HEK293 (cell line): ENCODE measurements around the gene SLC39A13.

ENCODE experiments used
- AEBP2 ChIP-seq: fragments of 450-650 bp; formaldehyde crosslinking; IDR thresholded peaks from 2 replicates; pipeline ENCODE4 v1.5.1; 2016; ENCODE audit warnings: missing biosample characterization, missing genetic modification characterization, borderline replicate concordance
- HOXC10 ChIP-seq: sonication (generic); formaldehyde crosslinking; IDR thresholded peaks from 2 replicates; pipeline ENCODE4 v1.8.1; 2023; ENCODE audit warnings: mild to moderate bottlenecking, missing genetic modification reagents
- HOXD13 ChIP-seq: sonication (generic); formaldehyde crosslinking; IDR thresholded peaks from 2 replicates; pipeline ENCODE4 v1.8.0; 2022; ENCODE audit warnings: missing genetic modification reagents, borderline replicate concordance
- KLF17 ChIP-seq: fragments of 450-650 bp; formaldehyde crosslinking; IDR thresholded peaks from 2 replicates; pipeline ENCODE4 v1.5.1; 2016; ENCODE audit warnings: missing biosample characterization, missing genetic modification characterization
- KLF7 ChIP-seq: fragments of 450-650 bp; formaldehyde crosslinking; IDR thresholded peaks from 2 replicates; pipeline ENCODE4 v1.5.1; 2016; ENCODE audit warnings: missing biosample characterization, missing genetic modification characterization, borderline replicate concordance
- PATZ1 ChIP-seq: fragments of 450-650 bp; formaldehyde crosslinking; IDR thresholded peaks from 2 replicates; pipeline ENCODE4 v1.5.1; 2016; ENCODE audit warnings: missing biosample characterization, missing genetic modification characterization
- PRDM10 ChIP-seq: fragments of 450-650 bp; formaldehyde crosslinking; IDR thresholded peaks from 2 replicates; pipeline ENCODE4 v1.5.1; 2016; ENCODE audit warnings: missing biosample characterization, missing genetic modification characterization
- REPIN1 ChIP-seq: fragments of 450-650 bp; formaldehyde crosslinking; IDR thresholded peaks from 2 replicates; pipeline ENCODE4 v1.5.1; 2017; ENCODE audit warnings: missing biosample characterization, missing genetic modification characterization, low read depth
- SALL2 ChIP-seq: fragments of 450-650 bp; formaldehyde crosslinking; IDR thresholded peaks from 2 replicates; pipeline ENCODE4 v1.5.0; 2017; ENCODE audit warnings: missing biosample characterization, mild to moderate bottlenecking, missing genetic modification characterization, borderline replicate concordance
- SCRT1 ChIP-seq: fragments of 450-650 bp; formaldehyde crosslinking; IDR thresholded peaks from 2 replicates; pipeline ENCODE4 v1.5.1; 2016; ENCODE audit warnings: missing biosample characterization, missing genetic modification characterization, borderline replicate concordance
- SCRT2 ChIP-seq: fragments of 450-650 bp; formaldehyde crosslinking; IDR thresholded peaks from 2 replicates; pipeline ENCODE4 v1.5.1; 2016; ENCODE audit warnings: missing biosample characterization, missing genetic modification characterization
- SP7 ChIP-seq: fragments of 450-650 bp; formaldehyde crosslinking; IDR thresholded peaks from 2 replicates; pipeline ENCODE4 v1.5.1; 2016; ENCODE audit warnings: missing biosample characterization, missing genetic modification characterization
- ZBTB11 ChIP-seq: fragments of 450-650 bp; formaldehyde crosslinking; conservative IDR thresholded peaks from 2 replicates; pipeline ENCODE4 v1.5.1; 2016; ENCODE audit warnings: low read depth, missing biosample characterization, missing genetic modification characterization
- ZBTB17 ChIP-seq: fragments of 450-650 bp; formaldehyde crosslinking; IDR thresholded peaks from 2 replicates; pipeline ENCODE4 v1.5.1; 2016; ENCODE audit warnings: missing biosample characterization, missing genetic modification characterization
- ZBTB6 ChIP-seq: fragments of 450-650 bp; formaldehyde crosslinking; IDR thresholded peaks from 2 replicates; pipeline ENCODE4 v1.5.1; 2017; ENCODE audit warnings: missing biosample characterization, missing genetic modification characterization
- ZNF133 ChIP-seq: fragments of 450-650 bp; formaldehyde crosslinking; IDR thresholded peaks from 2 replicates; pipeline ENCODE4 v1.5.1; 2016; ENCODE audit warnings: missing biosample characterization, missing genetic modification characterization
- ZNF174 ChIP-seq: fragments of 450-650 bp; formaldehyde crosslinking; IDR thresholded peaks from 2 replicates; pipeline ENCODE4 v1.5.0; 2017; ENCODE audit warnings: missing biosample characterization, mild to moderate bottlenecking, missing genetic modification characterization
- ZNF354C ChIP-seq: fragments of 450-650 bp; formaldehyde crosslinking; IDR thresholded peaks from 2 replicates; pipeline ENCODE4 v1.5.1; 2016; ENCODE audit warnings: missing biosample characterization, missing genetic modification characterization, low read depth, borderline replicate concordance
- ZNF362 ChIP-seq: fragments of 450-650 bp; formaldehyde crosslinking; IDR thresholded peaks from 2 replicates; pipeline ENCODE4 v1.5.1; 2016; ENCODE audit warnings: missing biosample characterization, missing genetic modification characterization
- ZNF404 ChIP-seq: fragments of 450-650 bp; formaldehyde crosslinking; IDR thresholded peaks from 2 replicates; pipeline ENCODE4 v1.5.1; 2017; ENCODE audit warnings: missing biosample characterization, missing genetic modification characterization
- ZNF48 ChIP-seq: fragments of 450-650 bp; formaldehyde crosslinking; IDR thresholded peaks from 2 replicates; pipeline ENCODE4 v1.5.1; 2016; ENCODE audit warnings: missing biosample characterization, missing genetic modification characterization
- ZNF623 ChIP-seq: fragments of 450-650 bp; formaldehyde crosslinking; IDR thresholded peaks from 2 replicates; pipeline ENCODE4 v1.5.1; 2016; ENCODE audit warnings: missing biosample characterization, missing genetic modification characterization
- ZNF792 ChIP-seq: fragments of 450-650 bp; formaldehyde crosslinking; IDR thresholded peaks from 2 replicates; pipeline ENCODE4 v1.5.1; 2016; ENCODE audit warnings: missing biosample characterization, missing genetic modification characterization
- ZNF837 ChIP-seq: fragments of 450-650 bp; formaldehyde crosslinking; IDR thresholded peaks from 2 replicates; pipeline ENCODE4 v1.5.1; 2016; ENCODE audit warnings: missing biosample characterization, missing genetic modification characterization

The SLC39A13 gene

GRCh38 chr11:47426062-47426956, 17.9 kb downstream of the SLC39A13 start, which contains the start of gene PSMC3 (continued):
- TF ChIP-seq ZBTB6 (tag by site-specific recombination): no peak
- no peak for TF ChIP-seq ZNF792
- no peak for TF ChIP-seq REPIN1 (tag by site-specific recombination)
- TF ChIP-seq ZNF837 (tag by site-specific recombination): no peak
- no peak for TF ChIP-seq ZNF362 (tag by site-specific recombination)
- TF ChIP-seq HOXD13 (CRISPR knock-in tag): no peak
- TF ChIP-seq ZNF174 (tag by site-specific recombination): no peak
- peak; percentile 46; the same call in 1 of the 2 replicates for TF ChIP-seq ZBTB11
- no peak for TF ChIP-seq ZNF354C (tag by site-specific recombination)
- peak; percentile 32; the same call in 1 of the 2 replicates for TF ChIP-seq SCRT2 (tag by site-specific recombination)
- TF ChIP-seq SP7: peak; percentile 76
- no peak for TF ChIP-seq ZBTB17
- TF ChIP-seq AEBP2 (tag by site-specific recombination): no peak
- TF ChIP-seq PRDM10 (tag by site-specific recombination): peak; percentile 92
- TF ChIP-seq ZNF623 (tag by site-specific recombination): no peak
- no peak for TF ChIP-seq ZNF404 (tag by site-specific recombination)
- TF ChIP-seq KLF7 (tag by site-specific recombination): peak; percentile 32; the same call in 1 of the 2 replicates
- peak; percentile 58 for TF ChIP-seq PATZ1 (tag by site-specific recombination)
- TF ChIP-seq ZNF48 (tag by site-specific recombination): no peak
- peak; percentile 24; the same call in 1 of the 2 replicates for TF ChIP-seq SALL2 (tag by site-specific recombination)
- no peak for TF ChIP-seq SCRT1 (tag by site-specific recombination)
- peak; percentile 77 for TF ChIP-seq KLF17 (tag by site-specific recombination)
- TF ChIP-seq ZNF133 (tag by site-specific recombination): no peak
- TF ChIP-seq HOXC10: no peak
